ENCODE data around the gene KRT1. TPM values are rescaled to one million over a fixed set of nuclear protein-coding genes. Genes with fewer than 3 reads are reported as not detected.

The KRT1 gene
- polyA plus RNA-seq, 1 of the 3 experiments (the other 2 are of a cell fraction): not detected

GRCh38 chr12:52673217-52673616 lies 7.0 kb downstream of the KRT1 start:
- Histone ChIP-seq H3K27me3 (ENCODE audit: insufficient read depth) (peaks cover 49% of the 10 kb centered on the region), H3K4me1 (ENCODE audit: control insufficient read depth in 1 of 2, insufficient read depth in 2 of 2, low read depth in 1 of 2, low read length in 1 of 2) (no peaks in the 10 kb centered on the region), H3K9ac (no peak overlapping the region), H3K36me3 (replicated peaks in 1 of 2; ENCODE audit: control insufficient read depth in 1 of 2, insufficient read depth in 2 of 2, low read length in 1 of 2) (no peaks in the 10 kb centered on the region), H3K27ac (ENCODE audit: low read depth in 2 of 2, low read length in 1 of 2) (no peak overlapping the region), H2AFZ (ENCODE audit: low read depth) (no peak overlapping the region), H3K4me3 (ENCODE audit: low read depth in 2 of 2, low read length in 1 of 2) (no peak overlapping the region), H3K79me2 (ENCODE audit: insufficient read depth) (no peaks in the 10 kb centered on the region), H3K9me3 (no peaks in the 10 kb centered on the region), H3K4me2 (no peak overlapping the region), H3K9me2 (no peaks in the 10 kb centered on the region), H4K20me1 (ENCODE audit: insufficient read depth) (no peaks in the 10 kb centered on the region), H3F3A (replicated peaks; ENCODE audit: insufficient read depth) (no peaks in the 10 kb centered on the region)
- WGBS (ENCODE audit: low lambda C conversion rate): 6% methylated on average over 5 of the region's 5 CpGs
- POLR2A ChIA-PET: no interaction called here
- TF ChIP-seq EZH2phosphoT487 (IDR thresholded peaks at IDR 0.05; ENCODE audit: borderline replicate concordance, low read depth) (no peak), MXI1 (IDR thresholded peaks at IDR 0.05; ENCODE audit: low read depth, low read length) (no peak)
- CTCF ChIA-PET: interaction anchor here (1.5 kb wide), 1 partner anchor 192 kb away, joined by 3 read pairs; no protein-coding TSS in a partner anchor
- DNase-seq: no peak

- no peaks in the 10 kb centered on the region for H3F3A ChIP-seq (replicated peaks; ENCODE audit: insufficient read depth)
- no peak overlapping the region for H3K9ac ChIP-seq
- H2AFZ ChIP-seq (ENCODE audit: low read depth): no peak overlapping the region
- 7% methylated on average over 2 of the region's 2 CpGs for whole genome bisulfite sequencing (ENCODE audit: low lambda C conversion rate)
- no peaks in the 10 kb centered on the region for H3K36me3 ChIP-seq (replicated peaks in 1 of 2; ENCODE audit: control insufficient read depth in 1 of 2, insufficient read depth in 2 of 2, low read length in 1 of 2)
- H3K9me2 ChIP-seq: no peaks in the 10 kb centered on the region
- DNase-seq: no peak
- H4K20me1 ChIP-seq (ENCODE audit: insufficient read depth): no peaks in the 10 kb centered on the region
- ChIA-PET CTCF (interaction anchor here (0.5 to 1.5 kb wide), 2 partner anchors 29 to 193 kb away, joined by 3 read pairs; no protein-coding TSS in a partner anchor), POLR2A (no interaction called here)
- no peaks in the 10 kb centered on the region for H3K9me3 ChIP-seq
- TF ChIP-seq GATA2 (CRISPR knock-in tag; IDR thresholded peaks at IDR 0.05): no peak
- TF ChIP-seq RFX5 (IDR thresholded peaks at IDR 0.05; ENCODE audit: low read length): no peak
- TF ChIP-seq FOXM1 (IDR thresholded peaks at IDR 0.05; ENCODE audit: low read depth): no peak
- no peak for TF ChIP-seq TAF1 (IDR thresholded peaks at IDR 0.05; ENCODE audit: borderline replicate concordance, low read depth, low read length)
- TF ChIP-seq CHD2 (IDR thresholded peaks at IDR 0.05; ENCODE audit: low read length, partially characterized antibody): no peak
- TF ChIP-seq ZBTB33 (IDR thresholded peaks at IDR 0.05; ENCODE audit: borderline replicate concordance, low read depth): no peak
- no peak for TF ChIP-seq USF2 (IDR thresholded peaks at IDR 0.05; ENCODE audit: borderline replicate concordance, low read depth, low read length)
- no peak for TF ChIP-seq SIN3A (IDR thresholded peaks at IDR 0.05; ENCODE audit: borderline replicate concordance, low read depth, low read length)
- TF ChIP-seq MAX (IDR thresholded peaks at IDR 0.05; ENCODE audit: low read depth): no peak
- no peak for TF ChIP-seq IRF3 (IDR thresholded peaks at IDR 0.05; ENCODE audit: low read depth, low read length)
- no peak for TF ChIP-seq PBX3 (IDR thresholded peaks at IDR 0.05)
- no peak for TF ChIP-seq RAD21 (IDR thresholded peaks at IDR 0.05; ENCODE audit: low read length)
- TF ChIP-seq FOSL2 (IDR thresholded peaks at IDR 0.05; ENCODE audit: borderline replicate concordance, low read depth): no peak
- no peaks in the 10 kb centered on the region for H3K79me2 ChIP-seq (ENCODE audit: insufficient read depth)
- H3K27ac ChIP-seq (ENCODE audit: low read depth in 2 of 2, low read length in 1 of 2): no peak overlapping the region
- no peak overlapping the region for H3K4me3 ChIP-seq (ENCODE audit: low read depth in 2 of 2, low read length in 1 of 2)
- no peaks in the 10 kb centered on the region for H3K4me1 ChIP-seq (ENCODE audit: control insufficient read depth in 1 of 2, insufficient read depth in 2 of 2, low read depth in 1 of 2, low read length in 1 of 2)
- H3K4me2 ChIP-seq: no peak overlapping the region
- H3K27me3 ChIP-seq (ENCODE audit: insufficient read depth): peaks cover 49% of the 10 kb centered on the region
Observed at GRCh38 chr12:52672321-52672933, 7.8 kb downstream of the KRT1 start.
